HCT116 (cell line): ENCODE results near the gene NR1I3.

Source experiments
- EZH2 ChIP-seq: fragments of 200-600 bp; sonication (generic); IDR thresholded peaks from 2 replicates; pipeline ENCODE4 v1.6.1; 2017; ENCODE audit warnings: antibody characterized with exemption, mixed run types
- POLR2A ChIP-seq: IDR thresholded peaks from 2 replicates; pipeline ENCODE4 v1.7.0; 2011; ENCODE audit warnings: borderline replicate concordance; ENCODE audit not compliant: insufficient read depth, insufficient read length; ENCODE audit errors: extremely low read depth
- POLR2AphosphoS5 ChIP-seq: IDR thresholded peaks from 2 replicates; pipeline ENCODE4 v1.6.1; 2011; ENCODE audit warnings: mild to moderate bottlenecking, low read depth, low read length, moderate library complexity
- RAD21 ChIP-seq: IDR thresholded peaks from 2 replicates; pipeline ENCODE4 v1.6.1; 2012; ENCODE audit warnings: low read depth, mild to moderate bottlenecking
- SIN3A ChIP-seq: IDR thresholded peaks from 2 replicates; pipeline ENCODE4 v1.6.1; 2012; ENCODE audit warnings: low read depth
- SP1 ChIP-seq: IDR thresholded peaks from 2 replicates; pipeline ENCODE4 v1.6.1; 2012; ENCODE audit warnings: low read depth
- TCF7L2 ChIP-seq: IDR thresholded peaks from 2 replicates; pipeline ENCODE4 v1.7.0; 2011; ENCODE audit warnings: borderline replicate concordance, inconsistent platforms; ENCODE audit not compliant: insufficient read depth, insufficient read length; ENCODE audit errors: extremely low read depth
- YY1 ChIP-seq: IDR thresholded peaks from 2 replicates; pipeline ENCODE4 v1.6.1; 2011; ENCODE audit warnings: low read length, low read depth, moderate library complexity, mild to moderate bottlenecking; ENCODE audit not compliant: insufficient replicate concordance; ENCODE audit errors: extremely low read depth
- ZFX ChIP-seq: fragments of 450-650 bp; IDR thresholded peaks from 2 replicates; pipeline ENCODE4 v1.6.1; 2017
- ZNF274 ChIP-seq: fragments of 200-500 bp; sonication (Bioruptor generic); IDR thresholded peaks from 2 replicates; pipeline ENCODE4 v1.6.1; 2014; ENCODE audit warnings: mild to moderate bottlenecking, low read depth, low read length, inconsistent platforms
- TF ChIP-seq, protein P1 (sequence below), 3 experiments: fragments of 200-600 bp in 1 of 3; sonication (generic) in 1 of 3; IDR thresholded peaks in 2 of 3; conservative IDR thresholded peaks in 1 of 3; 2 replicates each; pipeline ENCODE4 v1.5.1; 2012 to 2017; ENCODE audit warnings: low read depth in 2 of 3, low read length in 2 of 3, antibody characterized with exemption in 1 of 3, borderline replicate concordance in 1 of 3, control low read depth in 1 of 3, mild to moderate bottlenecking in 1 of 3, mixed read lengths in 1 of 3, mixed run types in 1 of 3, moderate library complexity in 1 of 3; ENCODE audit not compliant: insufficient read depth in 1 of 3
- TF ChIP-seq, protein P2 (sequence below): IDR thresholded peaks from 2 replicates; pipeline ENCODE4 v1.6.1; 2012; ENCODE audit warnings: low read depth
- TF ChIP-seq, protein P3 (sequence below): IDR thresholded peaks from 2 replicates; pipeline ENCODE4 v1.6.1; 2011; ENCODE audit warnings: mild to moderate bottlenecking, low read length, moderate library complexity; ENCODE audit not compliant: insufficient replicate concordance; ENCODE audit errors: extremely low read depth

DNA sequence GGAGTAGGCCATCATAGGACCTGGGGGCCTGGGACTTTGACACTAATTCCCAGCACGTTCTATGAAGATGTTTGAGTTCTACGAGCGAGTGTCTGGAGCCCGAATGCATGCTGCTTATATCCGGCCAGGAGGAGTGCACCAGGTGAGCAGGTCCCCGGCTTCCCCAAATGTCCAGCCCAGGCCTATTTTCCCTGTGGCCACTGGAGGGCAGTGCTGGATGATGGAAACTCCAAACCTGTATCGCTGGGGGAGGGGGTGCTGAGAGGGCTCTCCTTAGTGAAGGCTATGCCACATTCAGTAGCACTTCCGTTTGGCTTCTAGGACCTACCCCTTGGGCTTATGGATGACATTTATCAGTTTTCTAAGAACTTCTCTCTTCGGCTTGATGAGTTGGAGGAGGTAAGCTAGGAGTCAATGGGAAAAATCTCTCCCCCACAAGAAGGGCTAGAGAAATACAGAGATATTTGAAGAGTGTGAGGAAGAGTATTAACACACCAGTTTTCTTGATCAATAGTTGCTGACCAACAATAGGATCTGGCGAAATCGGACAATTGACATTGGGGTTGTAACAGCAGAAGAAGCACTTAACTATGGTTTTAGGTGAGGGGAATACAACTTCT lies 28.1 kb downstream of the NR1I3 start:
- TF ChIP-seq, protein P1, sequence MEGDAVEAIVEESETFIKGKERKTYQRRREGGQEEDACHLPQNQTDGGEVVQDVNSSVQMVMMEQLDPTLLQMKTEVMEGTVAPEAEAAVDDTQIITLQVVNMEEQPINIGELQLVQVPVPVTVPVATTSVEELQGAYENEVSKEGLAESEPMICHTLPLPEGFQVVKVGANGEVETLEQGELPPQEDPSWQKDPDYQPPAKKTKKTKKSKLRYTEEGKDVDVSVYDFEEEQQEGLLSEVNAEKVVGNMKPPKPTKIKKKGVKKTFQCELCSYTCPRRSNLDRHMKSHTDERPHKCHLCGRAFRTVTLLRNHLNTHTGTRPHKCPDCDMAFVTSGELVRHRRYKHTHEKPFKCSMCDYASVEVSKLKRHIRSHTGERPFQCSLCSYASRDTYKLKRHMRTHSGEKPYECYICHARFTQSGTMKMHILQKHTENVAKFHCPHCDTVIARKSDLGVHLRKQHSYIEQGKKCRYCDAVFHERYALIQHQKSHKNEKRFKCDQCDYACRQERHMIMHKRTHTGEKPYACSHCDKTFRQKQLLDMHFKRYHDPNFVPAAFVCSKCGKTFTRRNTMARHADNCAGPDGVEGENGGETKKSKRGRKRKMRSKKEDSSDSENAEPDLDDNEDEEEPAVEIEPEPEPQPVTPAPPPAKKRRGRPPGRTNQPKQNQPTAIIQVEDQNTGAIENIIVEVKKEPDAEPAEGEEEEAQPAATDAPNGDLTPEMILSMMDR (IDR thresholded peaks at IDR 0.05 in 2 of 3, conservative IDR thresholded peaks at IDR 0.05 in 1 of 3; ENCODE audit: borderline replicate concordance in 1 of 3, insufficient read depth in 1 of 3, low read depth in 2 of 3, low read length in 2 of 3) = peak; percentile 82 to 96 (median 94)
- TF ChIP-seq EZH2 (no peak), SIN3A (no peak), SP1 (no peak), POLR2A (no peak), ZFX (no peak), POLR2AphosphoS5 (no peak), ZNF274 (no peak), RAD21 (peak; percentile 87), TCF7L2 (no peak), YY1 (peak; percentile 43)
- TF ChIP-seq, protein P2, sequence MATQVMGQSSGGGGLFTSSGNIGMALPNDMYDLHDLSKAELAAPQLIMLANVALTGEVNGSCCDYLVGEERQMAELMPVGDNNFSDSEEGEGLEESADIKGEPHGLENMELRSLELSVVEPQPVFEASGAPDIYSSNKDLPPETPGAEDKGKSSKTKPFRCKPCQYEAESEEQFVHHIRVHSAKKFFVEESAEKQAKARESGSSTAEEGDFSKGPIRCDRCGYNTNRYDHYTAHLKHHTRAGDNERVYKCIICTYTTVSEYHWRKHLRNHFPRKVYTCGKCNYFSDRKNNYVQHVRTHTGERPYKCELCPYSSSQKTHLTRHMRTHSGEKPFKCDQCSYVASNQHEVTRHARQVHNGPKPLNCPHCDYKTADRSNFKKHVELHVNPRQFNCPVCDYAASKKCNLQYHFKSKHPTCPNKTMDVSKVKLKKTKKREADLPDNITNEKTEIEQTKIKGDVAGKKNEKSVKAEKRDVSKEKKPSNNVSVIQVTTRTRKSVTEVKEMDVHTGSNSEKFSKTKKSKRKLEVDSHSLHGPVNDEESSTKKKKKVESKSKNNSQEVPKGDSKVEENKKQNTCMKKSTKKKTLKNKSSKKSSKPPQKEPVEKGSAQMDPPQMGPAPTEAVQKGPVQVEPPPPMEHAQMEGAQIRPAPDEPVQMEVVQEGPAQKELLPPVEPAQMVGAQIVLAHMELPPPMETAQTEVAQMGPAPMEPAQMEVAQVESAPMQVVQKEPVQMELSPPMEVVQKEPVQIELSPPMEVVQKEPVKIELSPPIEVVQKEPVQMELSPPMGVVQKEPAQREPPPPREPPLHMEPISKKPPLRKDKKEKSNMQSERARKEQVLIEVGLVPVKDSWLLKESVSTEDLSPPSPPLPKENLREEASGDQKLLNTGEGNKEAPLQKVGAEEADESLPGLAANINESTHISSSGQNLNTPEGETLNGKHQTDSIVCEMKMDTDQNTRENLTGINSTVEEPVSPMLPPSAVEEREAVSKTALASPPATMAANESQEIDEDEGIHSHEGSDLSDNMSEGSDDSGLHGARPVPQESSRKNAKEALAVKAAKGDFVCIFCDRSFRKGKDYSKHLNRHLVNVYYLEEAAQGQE = no peak
- TF ChIP-seq, protein P3, sequence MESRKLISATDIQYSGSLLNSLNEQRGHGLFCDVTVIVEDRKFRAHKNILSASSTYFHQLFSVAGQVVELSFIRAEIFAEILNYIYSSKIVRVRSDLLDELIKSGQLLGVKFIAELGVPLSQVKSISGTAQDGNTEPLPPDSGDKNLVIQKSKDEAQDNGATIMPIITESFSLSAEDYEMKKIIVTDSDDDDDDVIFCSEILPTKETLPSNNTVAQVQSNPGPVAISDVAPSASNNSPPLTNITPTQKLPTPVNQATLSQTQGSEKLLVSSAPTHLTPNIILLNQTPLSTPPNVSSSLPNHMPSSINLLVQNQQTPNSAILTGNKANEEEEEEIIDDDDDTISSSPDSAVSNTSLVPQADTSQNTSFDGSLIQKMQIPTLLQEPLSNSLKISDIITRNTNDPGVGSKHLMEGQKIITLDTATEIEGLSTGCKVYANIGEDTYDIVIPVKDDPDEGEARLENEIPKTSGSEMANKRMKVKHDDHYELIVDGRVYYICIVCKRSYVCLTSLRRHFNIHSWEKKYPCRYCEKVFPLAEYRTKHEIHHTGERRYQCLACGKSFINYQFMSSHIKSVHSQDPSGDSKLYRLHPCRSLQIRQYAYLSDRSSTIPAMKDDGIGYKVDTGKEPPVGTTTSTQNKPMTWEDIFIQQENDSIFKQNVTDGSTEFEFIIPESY = no peak
